ENCODE data around the gene NUAK1. TPM values are rescaled to one million over a fixed set of nuclear protein-coding genes. Genes with fewer than 3 reads are reported as not detected.

NUAK1 gene
- total RNA-seq, 2 experiments from 2014 or later, result 0.03 TPM; not detected in 1

GRCh38 chr12:106034316-106034715 is 104.4 kb downstream of the NUAK1 start:
- H3K4me1 ChIP-seq (ENCODE audit: insufficient read depth, low read length, poor library complexity, severe bottlenecking), result no peaks in the 10 kb centered on the region
- BruUV-seq (replicated peaks), result no TSS peak
- no peaks in the 10 kb centered on the region for H3K9me2 ChIP-seq (ENCODE audit: insufficient read depth, low read length)
- H3K27ac ChIP-seq (ENCODE audit: low read depth, low read length, poor library complexity, severe bottlenecking), result no peak overlapping the region
- H3K4me2 ChIP-seq (ENCODE audit: low read length), result no peak overlapping the region
- TF ChIP-seq, protein P1, sequence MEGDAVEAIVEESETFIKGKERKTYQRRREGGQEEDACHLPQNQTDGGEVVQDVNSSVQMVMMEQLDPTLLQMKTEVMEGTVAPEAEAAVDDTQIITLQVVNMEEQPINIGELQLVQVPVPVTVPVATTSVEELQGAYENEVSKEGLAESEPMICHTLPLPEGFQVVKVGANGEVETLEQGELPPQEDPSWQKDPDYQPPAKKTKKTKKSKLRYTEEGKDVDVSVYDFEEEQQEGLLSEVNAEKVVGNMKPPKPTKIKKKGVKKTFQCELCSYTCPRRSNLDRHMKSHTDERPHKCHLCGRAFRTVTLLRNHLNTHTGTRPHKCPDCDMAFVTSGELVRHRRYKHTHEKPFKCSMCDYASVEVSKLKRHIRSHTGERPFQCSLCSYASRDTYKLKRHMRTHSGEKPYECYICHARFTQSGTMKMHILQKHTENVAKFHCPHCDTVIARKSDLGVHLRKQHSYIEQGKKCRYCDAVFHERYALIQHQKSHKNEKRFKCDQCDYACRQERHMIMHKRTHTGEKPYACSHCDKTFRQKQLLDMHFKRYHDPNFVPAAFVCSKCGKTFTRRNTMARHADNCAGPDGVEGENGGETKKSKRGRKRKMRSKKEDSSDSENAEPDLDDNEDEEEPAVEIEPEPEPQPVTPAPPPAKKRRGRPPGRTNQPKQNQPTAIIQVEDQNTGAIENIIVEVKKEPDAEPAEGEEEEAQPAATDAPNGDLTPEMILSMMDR (conservative IDR thresholded peaks at IDR 0.05; ENCODE audit: low read length), result no peak
- TF ChIP-seq EZH2phosphoT487 (IDR thresholded peaks at IDR 0.05; ENCODE audit: borderline replicate concordance, low read depth, low read length), result no peak
- H3K79me2 ChIP-seq (ENCODE audit: insufficient read depth, low read depth, low read length), result no peaks in the 10 kb centered on the region
- POLR2A ChIA-PET, result interaction anchor here (1.0 kb wide), 1 partner anchor 33 kb away, joined by 3 read pairs; no protein-coding TSS in a partner anchor
- intact Hi-C loops (cut with micrococcal nuclease; ENCODE audit: unreplicated experiment), result no loop called here
- H2AFZ ChIP-seq (ENCODE audit: low read length), result no peak overlapping the region
- no peak for DNase-seq (ENCODE audit: low spot score)
- H3K4me3 ChIP-seq (ENCODE audit: low read depth, low read length, poor library complexity, severe bottlenecking), result no peak overlapping the region
- no peaks in the 10 kb centered on the region for H4K20me1 ChIP-seq (ENCODE audit: insufficient read depth, low read length)
- CTCF ChIA-PET (ENCODE audit: unreplicated experiment), result no interaction called here
- H3K9me3 ChIP-seq (ENCODE audit: low read length), result no peaks in the 10 kb centered on the region
- H3K36me3 ChIP-seq (ENCODE audit: insufficient read depth, low read length), result no peaks in the 10 kb centered on the region

GRCh38 chr12:106033161-106033675 is 105.5 kb downstream of the NUAK1 start:
- no peak for DNase-seq (ENCODE audit: low spot score)
- TF ChIP-seq EZH2phosphoT487 (IDR thresholded peaks at IDR 0.05; ENCODE audit: borderline replicate concordance, low read depth, low read length), result no peak
- TF ChIP-seq, protein P1 (conservative IDR thresholded peaks at IDR 0.05; ENCODE audit: low read length), result no peak
- no peak overlapping the region for H2AFZ ChIP-seq (ENCODE audit: low read length)
- no peaks in the 10 kb centered on the region for H4K20me1 ChIP-seq (ENCODE audit: insufficient read depth, low read length)
- no peaks in the 10 kb centered on the region for H3K36me3 ChIP-seq (ENCODE audit: insufficient read depth, low read length)
- no peaks in the 10 kb centered on the region for H3K9me2 ChIP-seq (ENCODE audit: insufficient read depth, low read length)
- ChIA-PET CTCF (ENCODE audit: unreplicated experiment) (no interaction called here), POLR2A (interaction anchor here (0.6 kb wide), 1 partner anchor 79 kb away, joined by 3 read pairs; no protein-coding TSS in a partner anchor)
- intact Hi-C loops (cut with micrococcal nuclease; ENCODE audit: unreplicated experiment), result no loop called here
- H3K27ac ChIP-seq (ENCODE audit: low read depth, low read length, poor library complexity, severe bottlenecking), result no peak overlapping the region
- H3K4me1 ChIP-seq (ENCODE audit: insufficient read depth, low read length, poor library complexity, severe bottlenecking), result no peaks in the 10 kb centered on the region
- no peak overlapping the region for H3K4me2 ChIP-seq (ENCODE audit: low read length)
- no peak overlapping the region for H3K4me3 ChIP-seq (ENCODE audit: low read depth, low read length, poor library complexity, severe bottlenecking)
- no TSS peak for BruUV-seq (replicated peaks)
- H3K79me2 ChIP-seq (ENCODE audit: insufficient read depth, low read depth, low read length), result no peaks in the 10 kb centered on the region
- H3K9me3 ChIP-seq (ENCODE audit: low read length), result no peaks in the 10 kb centered on the region

- no TSS peak for BruUV-seq (replicated peaks)
- no peaks in the 10 kb centered on the region for H3K9me3 ChIP-seq (ENCODE audit: low read length)
- TF ChIP-seq, protein P1 (conservative IDR thresholded peaks at IDR 0.05; ENCODE audit: low read length), result no peak
- no peak for TF ChIP-seq EZH2phosphoT487 (IDR thresholded peaks at IDR 0.05; ENCODE audit: borderline replicate concordance, low read depth, low read length)
- H3K4me1 ChIP-seq (ENCODE audit: insufficient read depth, low read length, poor library complexity, severe bottlenecking), result no peaks in the 10 kb centered on the region
- no peak overlapping the region for H2AFZ ChIP-seq (ENCODE audit: low read length)
- POLR2A ChIA-PET, result interaction anchor here (0.7 kb wide), 1 partner anchor 55 kb away, joined by 3 read pairs; no protein-coding TSS in a partner anchor
- no peaks in the 10 kb centered on the region for H3K79me2 ChIP-seq (ENCODE audit: insufficient read depth, low read depth, low read length)
- H4K20me1 ChIP-seq (ENCODE audit: insufficient read depth, low read length), result no peaks in the 10 kb centered on the region
- intact Hi-C loops (cut with micrococcal nuclease; ENCODE audit: unreplicated experiment), result no loop called here
- H3K36me3 ChIP-seq (ENCODE audit: insufficient read depth, low read length), result no peaks in the 10 kb centered on the region
- no peak overlapping the region for H3K4me3 ChIP-seq (ENCODE audit: low read depth, low read length, poor library complexity, severe bottlenecking)
- no peak for DNase-seq (ENCODE audit: low spot score)
- CTCF ChIA-PET (ENCODE audit: unreplicated experiment), result no interaction called here
- H3K27ac ChIP-seq (ENCODE audit: low read depth, low read length, poor library complexity, severe bottlenecking), result no peak overlapping the region
- no peak overlapping the region for H3K4me2 ChIP-seq (ENCODE audit: low read length)
- no peaks in the 10 kb centered on the region for H3K9me2 ChIP-seq (ENCODE audit: insufficient read depth, low read length)
Measured at GRCh38 chr12:106032623-106032925, 106.2 kb downstream of the NUAK1 start.
